Measurements from ENCODE around the gene POU2AF1.

Gene POU2AF1

GRCh38 chr11:111348147-111348546 lies 30.9 kb downstream of the POU2AF1 start:
- no peak for DNase-seq (ENCODE audit: low read depth in 2 of 3, low spot score in 2 of 3)

DNA sequence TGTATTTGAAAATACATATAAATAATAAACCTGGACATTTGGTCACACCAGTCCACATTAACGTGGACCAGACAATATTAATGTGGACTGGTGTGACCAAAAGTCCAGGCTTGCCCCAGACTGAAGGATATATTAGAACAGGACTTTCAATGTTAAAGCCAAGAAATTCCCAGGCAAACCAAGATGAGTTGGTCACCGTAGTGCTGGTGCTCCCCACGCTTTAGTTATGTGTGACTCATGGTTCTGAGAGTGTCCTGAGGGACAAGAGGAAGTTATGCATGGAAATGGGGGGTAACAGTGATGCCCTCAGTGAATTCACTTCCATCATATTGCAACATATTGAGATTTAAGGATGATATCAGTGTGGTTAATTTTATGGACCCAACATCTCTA lies 31.4 kb downstream of the POU2AF1 start:
- DNase-seq (ENCODE audit: low read depth in 2 of 3, low spot score in 2 of 3): no peak

DNA sequence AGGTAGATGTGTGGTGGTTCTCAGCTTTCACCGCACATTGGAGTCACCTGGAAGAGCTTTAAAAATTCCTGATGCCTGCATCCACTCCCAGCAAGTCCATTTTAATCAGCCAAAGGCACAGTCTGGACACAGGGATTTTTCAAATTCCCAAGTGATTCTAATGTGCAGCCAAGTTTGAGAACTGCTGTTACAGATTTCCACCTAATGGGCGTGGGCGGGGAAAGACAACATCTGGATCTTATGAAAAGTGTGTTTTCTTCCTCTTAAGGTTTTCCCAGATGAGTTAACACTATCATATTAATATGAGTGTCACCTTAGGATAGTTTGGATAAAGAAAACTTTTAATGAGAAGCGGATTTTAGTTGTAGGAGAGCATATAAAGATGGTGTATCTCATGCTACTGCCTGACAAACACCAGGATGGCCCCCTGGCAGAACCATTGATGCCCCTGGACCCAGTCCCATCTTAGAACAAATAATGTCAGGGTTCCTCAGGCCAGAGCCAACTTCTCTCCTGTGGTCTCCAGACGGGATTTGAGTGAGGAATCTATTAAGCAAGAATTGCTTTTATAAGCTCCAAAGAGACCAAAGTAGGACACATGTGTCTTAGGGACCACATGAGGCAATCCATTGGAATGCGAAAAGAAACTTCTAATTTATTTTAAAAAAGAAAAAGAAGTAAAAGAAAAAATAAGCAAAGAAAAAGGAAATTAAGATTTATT lies 31.9 kb downstream of the POU2AF1 start:
- no peak for DNase-seq (ENCODE audit: low read depth in 2 of 3, low spot score in 2 of 3)

DNA sequence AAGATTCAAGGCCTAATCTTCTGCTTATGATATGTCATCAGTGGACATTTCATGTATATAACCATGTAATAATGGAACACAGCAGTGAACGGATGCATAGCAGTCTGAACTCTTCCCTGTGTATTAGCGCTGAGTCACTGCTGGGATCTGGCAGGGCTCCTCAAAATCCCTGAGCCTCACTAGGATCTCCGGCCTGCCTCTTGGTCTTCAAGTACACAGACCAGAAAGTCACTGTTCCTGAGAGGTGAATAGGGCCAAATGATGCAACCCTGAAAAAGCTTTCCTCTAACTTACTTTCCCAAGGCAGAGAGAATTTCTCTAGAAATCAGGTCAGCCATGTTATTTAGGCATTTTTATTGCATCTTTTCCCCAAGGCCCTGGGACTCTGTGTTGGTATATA lies 35.0 kb downstream of the POU2AF1 start:
- DNase-seq (ENCODE audit: low read depth in 2 of 3, low spot score in 2 of 3): no peak

- DNase-seq (ENCODE audit: low read depth in 2 of 3, low spot score in 2 of 3): no peak
Observed at GRCh38 chr11:111342329-111342728, 36.7 kb downstream of the POU2AF1 start.

DNA sequence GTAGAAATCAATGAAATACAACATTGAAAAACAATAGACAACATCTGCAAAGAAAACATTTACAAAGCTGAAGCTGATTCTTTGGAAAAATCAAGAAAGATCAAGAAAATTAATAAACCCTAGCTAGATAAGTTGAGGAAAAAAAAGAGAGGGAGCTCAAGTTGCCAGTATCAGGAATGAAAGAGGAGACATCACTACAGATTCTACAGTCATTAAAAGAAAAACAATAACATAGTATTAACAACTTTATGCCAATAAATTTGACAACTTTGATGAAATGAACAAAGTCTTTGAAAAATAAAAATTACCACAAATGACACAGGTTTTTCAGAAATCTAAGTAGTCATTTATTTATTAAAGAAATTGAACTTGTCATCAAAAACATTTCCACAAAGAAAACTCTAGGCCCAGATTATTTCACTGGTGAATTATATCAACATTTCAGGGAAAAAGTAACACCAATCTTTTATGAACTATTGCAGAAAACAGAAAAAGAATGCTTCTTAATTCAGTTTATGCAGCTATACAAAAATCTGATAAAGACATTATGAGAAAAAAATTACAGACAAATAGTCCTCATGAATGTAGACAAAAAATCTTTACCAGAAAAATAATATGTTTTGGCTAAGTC lies 39.2 kb downstream of the POU2AF1 start:
- DNase-seq (ENCODE audit: low read depth in 2 of 3, low spot score in 2 of 3): no peak

- DNase-seq (ENCODE audit: low read depth in 2 of 3, low spot score in 2 of 3): no peak
Observed at GRCh38 chr11:111336582-111337256, 42.4 kb downstream of the POU2AF1 start.

DNA sequence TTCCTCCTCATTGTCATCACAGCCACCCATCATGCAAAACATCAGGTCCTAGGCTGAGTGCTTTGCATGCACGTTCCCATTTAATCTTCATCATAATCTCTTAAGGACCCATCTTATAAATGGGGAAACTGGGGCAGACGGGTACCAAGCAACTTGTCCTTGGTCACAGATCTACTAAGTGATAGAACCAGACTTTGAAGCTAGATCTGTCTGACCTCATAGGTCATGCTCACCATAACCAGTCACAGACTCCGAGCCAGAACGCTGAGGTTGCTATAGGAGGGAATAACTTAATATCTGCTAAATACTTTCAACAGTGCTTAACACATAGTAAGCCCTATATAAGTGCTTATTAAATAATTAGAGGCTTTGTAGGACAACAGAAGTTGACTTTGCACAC lies 43.0 kb downstream of the POU2AF1 start:
- no peak for DNase-seq (ENCODE audit: low read depth in 2 of 3, low spot score in 2 of 3)

DNA sequence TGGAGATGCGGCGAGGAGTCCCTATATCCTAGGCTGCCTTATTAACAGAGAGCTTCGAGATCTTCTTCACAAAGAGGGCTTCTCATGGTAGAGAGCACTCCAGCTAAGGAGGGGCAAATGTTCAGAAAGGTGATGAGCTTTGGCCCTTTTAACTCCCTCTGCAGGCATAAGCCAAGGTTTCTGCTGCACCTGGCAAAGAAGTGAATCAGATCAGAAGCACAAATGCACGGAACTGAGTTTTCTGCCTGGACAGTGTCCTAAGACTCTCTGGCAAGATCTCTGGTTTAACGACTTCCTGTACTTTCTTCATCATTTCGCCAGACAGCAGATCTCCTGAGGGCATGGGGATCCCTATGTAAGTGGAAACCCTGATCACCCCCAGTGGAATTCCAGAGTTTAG lies 43.5 kb downstream of the POU2AF1 start:
- no peak for DNase-seq (ENCODE audit: low read depth in 2 of 3, low spot score in 2 of 3)

- no peak for DNase-seq (ENCODE audit: low read depth in 2 of 3, low spot score in 2 of 3)
Observed at GRCh38 chr11:111334532-111335502, 44.3 kb downstream of the POU2AF1 start.

DNA sequence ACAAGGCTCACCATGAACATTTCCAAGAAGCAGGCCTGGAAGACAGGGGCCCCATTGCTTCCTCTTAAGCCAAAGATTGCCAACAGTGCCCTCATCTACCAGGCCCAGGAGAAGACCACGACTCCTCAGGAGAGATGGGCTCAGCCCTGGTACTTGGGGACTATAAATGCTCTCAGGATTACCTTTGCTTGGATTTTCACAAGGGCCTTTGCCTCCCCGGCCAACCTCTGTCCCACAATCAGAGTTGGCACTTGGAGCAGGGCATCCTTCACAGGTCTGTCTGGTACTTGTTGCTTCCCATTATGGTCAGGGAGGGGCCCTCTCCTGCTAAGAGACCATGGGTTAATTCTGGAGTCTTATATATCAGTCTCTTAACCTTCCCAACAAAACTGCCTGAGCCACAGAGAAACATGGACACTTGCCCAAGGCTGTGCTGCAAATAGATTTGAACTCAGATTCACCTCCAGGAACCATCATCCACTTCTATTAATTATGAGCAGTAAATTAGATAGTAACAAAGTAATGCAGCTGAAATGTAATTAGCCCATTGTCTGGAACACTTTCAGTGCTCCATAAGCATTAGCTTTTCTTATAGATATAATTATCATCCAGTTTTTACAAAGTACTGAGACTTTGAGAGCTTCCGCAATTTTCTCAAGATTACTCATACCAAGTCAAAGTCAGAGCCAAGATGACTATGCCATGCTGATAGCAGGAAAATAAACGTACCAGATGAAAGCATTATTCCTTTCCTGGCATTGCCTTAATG lies 47.2 kb downstream of the POU2AF1 start:
- DNase-seq (ENCODE audit: low read depth in 2 of 3, low spot score in 2 of 3): no peak

DNA sequence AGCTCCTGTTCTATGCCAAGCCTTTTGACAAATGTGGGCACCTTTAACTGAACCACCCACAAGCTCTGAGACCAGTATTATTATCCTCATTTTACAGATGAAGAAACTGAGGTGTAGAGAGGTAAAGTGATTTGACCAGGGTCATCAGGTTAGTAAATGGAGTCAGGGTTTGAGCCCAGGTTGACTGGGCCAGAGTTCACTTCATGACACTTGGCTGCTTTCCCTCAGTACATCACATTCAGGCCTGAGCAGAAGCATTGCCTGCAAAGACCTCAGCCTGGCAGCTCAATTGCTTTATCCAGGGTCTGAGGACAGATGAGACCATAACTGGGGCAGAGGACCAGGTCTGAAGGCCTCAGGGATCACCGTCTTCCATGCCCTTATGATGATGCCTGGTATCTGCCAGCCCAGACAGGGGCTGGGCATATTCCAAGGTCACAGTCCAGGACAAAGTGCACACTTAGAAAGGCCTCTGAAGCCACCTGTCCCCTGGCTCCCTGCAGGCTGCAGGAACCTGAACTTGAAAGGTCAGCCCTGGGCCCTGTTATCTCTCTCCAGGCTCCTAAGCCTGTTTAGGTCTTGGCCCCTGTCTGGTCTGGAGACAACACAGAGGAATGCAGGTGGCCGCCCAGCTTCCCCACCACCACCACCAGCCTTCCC lies 48.7 kb downstream of the POU2AF1 start:
- no peak for DNase-seq (ENCODE audit: low read depth in 2 of 3, low spot score in 2 of 3)

- DNase-seq (ENCODE audit: low read depth in 2 of 3, low spot score in 2 of 3): no peak
Observed at GRCh38 chr11:111329306-111330204, 49.5 kb downstream of the POU2AF1 start.

- no peak for DNase-seq (ENCODE audit: low read depth in 2 of 3, low spot score in 2 of 3)
Observed at GRCh38 chr11:111327908-111328624, 51.0 kb downstream of the POU2AF1 start.

GRCh38 chr11:111326824-111327223 lies 52.3 kb downstream of the POU2AF1 start:
- no peak for DNase-seq (ENCODE audit: low read depth in 2 of 3, low spot score in 2 of 3)

- no peak for DNase-seq (ENCODE audit: low read depth in 2 of 3, low spot score in 2 of 3)
Observed at GRCh38 chr11:111325259-111325658, 53.8 kb downstream of the POU2AF1 start.

DNA sequence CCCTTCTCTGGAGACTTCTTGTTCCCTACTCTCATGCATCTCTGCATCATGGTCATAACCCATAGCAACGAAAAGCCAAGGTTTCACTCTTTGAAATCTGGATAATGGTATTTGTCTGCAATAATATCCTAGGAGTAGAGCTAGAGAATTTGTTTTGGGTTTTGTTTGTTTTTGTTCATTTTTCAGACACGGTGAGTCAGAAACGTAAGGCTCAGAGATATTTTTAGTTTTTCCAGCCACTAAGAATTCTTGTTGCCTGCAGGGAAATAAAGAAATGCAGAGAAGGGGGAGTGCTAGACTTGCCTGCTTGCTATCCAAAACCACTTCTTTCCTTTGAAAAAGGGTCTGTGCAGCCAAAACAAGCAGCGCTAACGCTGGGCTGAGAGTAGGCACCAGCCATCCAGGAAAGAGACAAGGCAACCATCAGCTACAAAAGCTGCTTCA lies 54.8 kb downstream of the POU2AF1 start:
- no peak for DNase-seq (ENCODE audit: low read depth in 2 of 3, low spot score in 2 of 3)

DNA sequence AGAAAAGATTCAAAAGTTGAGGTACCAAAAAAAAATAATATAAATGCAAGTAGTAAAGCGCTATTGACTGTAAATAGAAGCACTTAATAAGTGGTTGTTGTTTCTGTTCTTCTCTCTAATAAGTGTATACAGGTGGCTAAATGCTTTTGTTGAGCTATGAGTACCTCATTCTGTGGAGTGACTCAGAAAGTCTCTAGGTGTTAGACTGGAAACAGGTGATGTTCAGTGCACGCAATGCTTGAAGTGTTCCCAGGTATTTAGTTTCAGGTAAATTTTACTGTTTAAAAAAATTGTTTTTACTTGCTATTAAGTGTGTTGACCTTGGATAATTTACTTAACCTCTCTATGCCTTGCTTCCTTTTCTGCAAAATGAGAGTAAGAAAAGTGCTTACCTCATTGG lies 56.5 kb downstream of the POU2AF1 start:
- DNase-seq (ENCODE audit: low read depth in 2 of 3, low spot score in 2 of 3): no peak
